Ramos (cell line): ENCODE measurements around the gene CAMK2D.

Experiments used
- in situ Hi-C: fragments of 300-500 bp; cut with MboI; formaldehyde crosslinking; loops from one replicate; pipeline ENCODE4 v1.14.3; 2022; ENCODE audit warnings: low sequenced_read_pairs; ENCODE audit not compliant: unreplicated experiment

CAMK2D gene

GRCh38 chr4:113433536-113434246, 327.8 kb downstream of the CAMK2D start:
- in situ Hi-C loops = no loop called here

GRCh38 chr4:113433116-113433515, 328.4 kb downstream of the CAMK2D start:
- in situ Hi-C loops = no loop called here

DNA sequence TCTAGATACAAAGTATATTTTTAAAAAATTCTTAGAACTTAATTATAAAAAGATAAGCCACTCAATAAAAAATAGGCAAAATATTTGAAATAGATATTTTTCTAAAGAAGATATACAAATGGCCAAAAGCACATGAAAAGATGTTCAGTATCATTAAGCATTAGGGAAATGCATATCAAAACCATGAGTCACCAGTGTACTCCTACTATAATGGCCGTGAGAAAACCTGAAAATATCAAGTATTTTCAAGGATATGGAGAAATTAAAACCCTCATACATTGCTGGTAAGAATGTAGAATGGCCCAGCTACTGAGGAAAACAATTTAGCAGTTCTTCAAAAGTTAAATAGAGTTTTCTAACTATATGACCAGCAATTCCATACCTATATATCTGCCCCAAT, 337.9 kb downstream of the CAMK2D start:
- in situ Hi-C loops = no loop called here

DNA sequence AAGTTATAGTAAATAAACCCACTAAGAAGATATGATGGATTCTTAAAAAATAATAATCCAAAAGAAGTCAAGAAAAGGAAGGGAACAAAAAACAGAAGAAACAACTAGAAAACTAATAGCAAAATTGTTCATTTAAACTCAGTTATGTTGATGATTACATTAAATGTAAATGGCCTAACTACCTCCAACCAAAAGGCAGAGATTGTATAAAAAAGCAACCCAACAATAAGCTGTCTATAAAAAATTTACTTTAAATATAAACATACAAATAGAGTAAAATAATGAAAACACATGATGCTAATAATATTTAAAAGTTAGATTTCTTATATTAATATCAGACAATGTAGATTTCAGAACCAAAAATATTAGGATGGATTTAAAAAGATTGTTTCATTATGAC, 340.6 kb downstream of the CAMK2D start:
- in situ Hi-C loops = no loop called here

GRCh38 chr4:113419631-113420030, 341.9 kb downstream of the CAMK2D start:
- in situ Hi-C loops = no loop called here

- in situ Hi-C loops = no loop called here
Observed at GRCh38 chr4:113411496-113411938, 350.0 kb downstream of the CAMK2D start.

GRCh38 chr4:113410686-113411085, 350.9 kb downstream of the CAMK2D start:
- in situ Hi-C loops = no loop called here

GRCh38 chr4:113409181-113409580, 352.4 kb downstream of the CAMK2D start:
- in situ Hi-C loops = no loop called here

- in situ Hi-C loops = no loop called here
Observed at GRCh38 chr4:113407409-113407808, 354.1 kb downstream of the CAMK2D start.

- in situ Hi-C loops = no loop called here
Observed at GRCh38 chr4:113406723-113407016, 354.9 kb downstream of the CAMK2D start.

- in situ Hi-C loops = no loop called here
Observed at GRCh38 chr4:113405874-113406722, 355.4 kb downstream of the CAMK2D start.

DNA sequence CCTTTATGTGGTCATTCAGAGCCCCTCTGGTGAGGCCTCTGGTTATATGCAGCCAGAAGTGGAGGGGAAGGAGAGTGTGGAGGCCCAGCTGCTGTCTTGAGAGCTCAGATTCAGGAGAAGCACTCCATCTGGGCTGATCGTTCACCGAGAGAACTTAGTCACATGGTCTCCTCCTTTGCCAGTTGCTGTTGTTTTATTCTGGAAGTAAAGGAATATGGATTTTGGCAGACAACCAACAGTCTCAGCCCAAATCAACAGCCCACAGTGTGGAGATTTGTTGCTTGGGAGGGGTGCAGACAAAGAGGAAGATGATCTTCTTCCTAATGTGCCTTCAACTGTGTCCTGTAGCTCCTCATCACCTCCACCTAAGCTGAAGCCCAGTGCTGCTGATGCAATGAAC, 356.7 kb downstream of the CAMK2D start:
- in situ Hi-C loops = no loop called here

DNA sequence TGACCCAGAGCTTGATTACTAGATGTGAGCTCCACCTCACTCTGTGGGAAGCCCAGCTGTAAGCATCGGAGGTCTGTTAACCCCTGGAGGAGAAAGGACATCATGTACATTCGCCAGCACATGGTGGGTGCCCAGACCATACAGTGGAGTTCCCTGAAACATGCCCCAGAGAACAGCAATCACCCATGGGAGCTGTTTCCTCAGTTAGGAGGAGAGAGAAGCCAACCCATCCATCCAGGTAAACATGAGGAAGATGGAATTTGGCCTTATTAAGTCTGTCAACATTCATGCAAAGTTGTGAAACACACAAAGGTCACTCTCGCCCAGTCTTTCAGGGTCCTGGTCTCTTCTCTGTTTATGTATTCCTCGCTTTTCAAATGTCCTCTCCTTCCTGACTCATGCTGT, 357.4 kb downstream of the CAMK2D start:
- in situ Hi-C loops = no loop called here
